Epithelial cell of prostate (primary cell): ENCODE results near the gene KCNH1.

Experiments
- DNase-seq: peaks from one replicate; pipeline ENCODE4 v3.0.0-alpha.2; 2011; ENCODE audit warnings: low read depth, low spot score
- H3K27ac ChIP-seq: fragments of 450-650 bp; 2 replicates; pipeline ENCODE4 v1.5.1; 2017; ENCODE audit warnings: mild to moderate bottlenecking

The KCNH1 gene

DNA sequence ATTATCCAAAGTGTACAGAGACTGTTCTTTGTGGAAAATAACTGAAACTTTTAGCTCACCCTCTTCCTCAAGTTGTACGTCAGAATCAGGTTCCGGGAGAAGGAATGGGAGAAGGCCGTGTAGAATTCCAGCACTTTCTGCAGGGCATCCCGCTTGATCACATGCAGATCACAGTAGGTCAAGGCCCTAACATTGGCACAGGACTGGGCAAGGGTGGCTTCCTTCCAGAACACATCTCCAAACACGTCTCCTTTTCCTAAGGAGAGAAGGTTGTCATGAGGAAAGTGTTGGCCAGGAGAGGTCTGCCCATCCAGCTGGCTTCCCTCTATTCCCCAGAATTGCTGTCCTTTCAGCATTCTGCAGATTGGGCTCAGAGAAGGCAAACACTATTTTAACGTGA, 358.7 kb downstream of the KCNH1 start:
- H3K27ac ChIP-seq, result no peak overlapping the region
- DNase-seq, result no peak

DNA sequence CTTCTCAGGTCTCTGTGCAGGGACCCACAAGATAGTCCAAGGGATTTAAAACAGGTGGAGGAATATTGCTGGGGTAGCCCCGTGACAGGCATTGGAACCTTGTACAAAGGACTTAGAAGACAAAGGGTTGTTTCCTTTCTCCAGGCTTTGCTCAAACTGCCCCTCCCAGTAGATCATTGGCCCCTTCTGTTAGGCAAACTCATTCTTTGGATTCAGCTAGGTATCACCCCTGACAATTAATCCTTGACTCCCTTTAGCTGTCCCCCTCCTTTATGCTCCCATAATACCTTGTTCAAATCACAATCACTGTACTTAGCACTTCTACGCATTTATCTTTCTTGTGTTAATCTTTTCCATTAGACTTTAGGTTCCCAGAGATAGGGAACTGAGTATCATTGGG, 360.5 kb downstream of the KCNH1 start:
- no peak overlapping the region for H3K27ac ChIP-seq
- DNase-seq, result no peak

- no peak overlapping the region for H3K27ac ChIP-seq
- DNase-seq, result no peak
Measured at GRCh38 chr1:210771131-210771530, 362.8 kb downstream of the KCNH1 start.

DNA sequence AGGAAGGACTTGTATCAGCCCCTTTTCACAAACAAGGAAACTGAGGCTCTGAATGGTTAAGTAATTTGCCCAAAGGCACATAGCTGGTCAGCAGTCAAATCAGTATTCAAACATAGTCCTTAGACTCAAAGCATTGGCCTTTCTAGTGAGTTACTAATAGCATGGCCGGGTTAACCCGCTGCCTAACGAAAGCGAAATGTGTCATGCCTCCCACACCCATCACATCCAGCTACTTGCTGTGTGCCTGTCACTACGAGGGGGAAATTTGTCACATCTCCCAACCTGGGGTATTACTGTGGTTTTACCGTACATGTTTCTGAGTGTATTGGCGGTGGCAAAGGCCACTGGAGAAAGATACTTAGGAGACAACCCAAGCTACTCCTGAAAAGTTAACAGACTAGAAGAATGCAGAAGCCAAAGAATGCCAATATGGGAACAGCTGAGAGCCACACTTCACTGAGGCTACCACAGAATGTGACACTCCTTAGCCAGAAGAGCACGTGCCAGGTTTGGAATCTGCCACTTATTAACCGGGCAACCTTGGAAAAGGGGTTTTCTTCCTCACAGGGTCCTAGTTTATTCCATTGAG, 363.5 kb downstream of the KCNH1 start:
- no peak overlapping the region for H3K27ac ChIP-seq

GRCh38 chr1:210769473-210769872, 364.5 kb downstream of the KCNH1 start:
- DNase-seq, result no peak

More for the DNA sequence above, 363.5 kb downstream of the KCNH1 start:
- DNase-seq, result no peak

GRCh38 chr1:210764536-210764935, 369.4 kb downstream of the KCNH1 start:
- H3K27ac ChIP-seq, result no peak overlapping the region
- no peak for DNase-seq

More at GRCh38 chr1:210769473-210769872, 364.5 kb downstream of the KCNH1 start:
- H3K27ac ChIP-seq, result no peak overlapping the region

DNA sequence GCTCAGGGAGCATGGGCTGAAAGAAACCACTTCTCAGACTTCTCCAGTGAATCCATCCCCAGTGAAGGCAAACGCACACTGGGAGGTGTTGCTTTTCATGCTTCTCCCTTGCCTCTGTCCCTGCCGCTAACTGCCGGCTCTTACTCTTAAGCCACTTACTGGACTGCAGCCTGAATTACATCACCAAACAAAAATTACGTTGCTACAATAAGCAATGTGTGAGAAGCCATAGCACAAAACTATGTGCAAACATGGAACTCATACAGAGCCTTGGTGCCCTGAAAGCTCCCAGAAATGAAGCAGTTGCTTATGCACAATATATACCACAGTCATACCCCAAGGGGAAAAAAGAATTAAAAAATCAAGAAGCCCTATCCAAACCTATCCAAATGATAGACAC, 375.2 kb downstream of the KCNH1 start:
- no peak for DNase-seq
- no peak overlapping the region for H3K27ac ChIP-seq

GRCh38 chr1:210758261-210758660, 375.7 kb downstream of the KCNH1 start:
- DNase-seq, result no peak
- H3K27ac ChIP-seq, result no peak overlapping the region

DNA sequence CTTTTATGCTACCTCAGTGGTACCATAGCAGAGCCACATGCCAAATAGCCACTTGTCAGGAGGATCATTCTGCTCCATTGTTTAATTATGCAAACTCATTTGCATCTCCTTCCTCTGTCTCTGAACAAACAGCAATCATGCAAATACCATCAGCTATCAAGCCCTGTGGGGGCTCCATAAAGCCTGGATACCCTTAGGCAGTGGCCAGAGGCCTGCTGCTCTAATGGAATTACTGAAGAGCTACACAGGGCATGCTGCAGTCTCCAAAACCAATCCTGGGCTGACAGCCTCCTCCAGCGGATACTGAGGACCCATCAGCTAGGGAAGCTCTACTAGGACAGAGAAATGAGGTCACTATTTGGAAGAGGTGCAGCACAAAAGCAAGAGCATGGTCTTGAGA, 376.3 kb downstream of the KCNH1 start:
- H3K27ac ChIP-seq, result no peak overlapping the region
- no peak for DNase-seq

GRCh38 chr1:210755991-210756659, 377.8 kb downstream of the KCNH1 start:
- no peak overlapping the region for H3K27ac ChIP-seq
- DNase-seq, result no peak

DNA sequence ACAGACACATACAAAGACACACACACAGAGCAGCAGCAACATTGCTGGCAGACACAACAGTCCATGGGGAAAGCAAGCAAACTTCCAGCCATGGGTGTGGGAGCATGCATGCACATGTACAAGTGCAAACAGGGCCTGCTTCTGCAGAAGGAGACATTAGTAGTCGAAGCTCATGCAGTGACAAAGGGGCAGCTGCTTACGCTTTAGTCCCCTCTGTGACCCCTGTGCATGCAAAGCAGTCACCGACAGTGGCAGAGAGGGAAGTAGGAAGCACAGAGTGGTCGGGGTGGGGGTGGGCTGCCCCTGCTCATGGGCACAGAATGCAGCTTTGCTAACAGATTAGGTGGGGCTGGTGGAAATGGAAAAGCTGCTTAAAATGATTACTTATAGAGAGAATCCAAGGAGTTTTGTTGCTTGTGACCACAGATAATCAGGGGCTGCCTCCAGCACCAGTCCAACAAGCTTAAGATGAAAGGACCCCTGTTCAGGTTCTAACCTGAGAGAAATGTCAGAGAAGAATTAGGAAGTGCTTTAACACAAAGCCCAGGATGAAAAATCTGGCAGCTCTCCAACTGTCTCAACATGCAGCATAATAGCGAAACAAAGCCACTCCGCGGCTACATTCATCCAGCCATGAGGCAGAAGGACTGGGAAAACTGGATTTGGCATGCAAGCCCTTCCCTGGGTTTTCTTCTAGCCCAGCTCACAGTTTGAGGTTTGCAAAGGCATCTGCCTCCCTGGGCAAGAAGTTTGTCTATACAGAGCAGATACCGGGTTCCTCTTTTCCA, 378.9 kb downstream of the KCNH1 start:
- peak; percentile 24 for DNase-seq
- no peak overlapping the region for H3K27ac ChIP-seq

DNA sequence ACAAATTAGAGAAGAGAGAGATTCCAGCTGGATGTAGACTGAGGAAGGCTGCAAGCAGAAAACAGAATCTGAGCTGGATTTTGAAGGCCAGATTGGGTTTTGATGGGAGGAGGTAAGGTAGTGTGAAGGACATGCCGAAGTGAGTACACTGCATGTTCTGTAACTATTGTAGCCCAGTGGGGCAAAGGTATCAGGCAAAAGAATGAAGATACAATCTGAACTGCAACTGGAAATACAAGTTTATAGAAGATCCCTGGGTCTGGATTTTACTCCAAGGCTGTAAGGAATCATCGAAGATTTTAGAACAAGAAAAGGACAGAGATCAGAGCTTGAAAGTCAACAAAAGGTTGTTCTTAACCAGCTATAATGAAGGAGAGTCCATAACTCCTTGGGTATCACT, 382.0 kb downstream of the KCNH1 start:
- H3K27ac ChIP-seq, result no peak overlapping the region
- no peak for DNase-seq

DNA sequence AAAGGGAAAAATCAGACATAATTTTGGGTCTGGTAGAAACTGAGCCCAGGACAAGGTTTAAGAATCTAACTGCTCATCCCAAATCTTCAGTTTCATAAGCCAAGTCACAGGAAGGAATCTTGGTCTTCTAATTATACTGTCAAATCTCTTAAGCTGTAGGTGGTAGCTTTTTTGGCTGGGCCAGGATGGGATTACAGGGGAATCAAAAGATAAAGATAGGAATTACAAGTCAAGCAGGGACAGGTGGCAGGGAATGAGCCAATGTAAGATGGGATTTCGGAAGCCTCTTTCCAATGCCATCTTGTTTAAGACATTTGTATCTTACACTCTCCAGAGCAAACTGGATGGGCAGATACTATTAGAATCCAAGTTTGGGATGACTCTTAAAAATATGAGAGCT, 383.5 kb downstream of the KCNH1 start:
- no peak for DNase-seq
- no peak overlapping the region for H3K27ac ChIP-seq

GRCh38 chr1:210748796-210749195, 385.2 kb downstream of the KCNH1 start:
- H3K27ac ChIP-seq, result no peak overlapping the region
- DNase-seq, result no peak

- H3K27ac ChIP-seq, result no peak overlapping the region
- DNase-seq, result no peak
Measured at GRCh38 chr1:210747890-210748289, 386.1 kb downstream of the KCNH1 start.

DNA sequence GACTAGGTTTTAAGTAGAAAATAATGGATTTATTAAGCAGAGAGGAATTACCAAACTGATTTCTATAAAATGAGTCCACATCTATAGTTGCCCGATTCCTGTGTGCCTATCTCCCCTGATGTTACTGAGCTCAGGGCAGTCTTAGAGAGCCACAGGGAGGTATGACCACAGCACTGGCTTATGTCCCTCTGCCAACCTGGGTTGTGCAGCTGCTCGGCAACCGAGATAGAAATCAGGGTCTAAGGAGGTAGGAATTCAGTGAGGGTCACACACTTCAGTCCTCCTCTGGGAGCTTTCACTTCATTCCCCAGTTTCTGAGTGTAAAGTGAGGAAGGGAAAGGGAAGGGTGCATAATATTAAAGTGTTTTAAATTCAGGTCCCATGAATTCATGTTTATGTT, 386.8 kb downstream of the KCNH1 start:
- no peak overlapping the region for H3K27ac ChIP-seq
- DNase-seq, result no peak

DNA sequence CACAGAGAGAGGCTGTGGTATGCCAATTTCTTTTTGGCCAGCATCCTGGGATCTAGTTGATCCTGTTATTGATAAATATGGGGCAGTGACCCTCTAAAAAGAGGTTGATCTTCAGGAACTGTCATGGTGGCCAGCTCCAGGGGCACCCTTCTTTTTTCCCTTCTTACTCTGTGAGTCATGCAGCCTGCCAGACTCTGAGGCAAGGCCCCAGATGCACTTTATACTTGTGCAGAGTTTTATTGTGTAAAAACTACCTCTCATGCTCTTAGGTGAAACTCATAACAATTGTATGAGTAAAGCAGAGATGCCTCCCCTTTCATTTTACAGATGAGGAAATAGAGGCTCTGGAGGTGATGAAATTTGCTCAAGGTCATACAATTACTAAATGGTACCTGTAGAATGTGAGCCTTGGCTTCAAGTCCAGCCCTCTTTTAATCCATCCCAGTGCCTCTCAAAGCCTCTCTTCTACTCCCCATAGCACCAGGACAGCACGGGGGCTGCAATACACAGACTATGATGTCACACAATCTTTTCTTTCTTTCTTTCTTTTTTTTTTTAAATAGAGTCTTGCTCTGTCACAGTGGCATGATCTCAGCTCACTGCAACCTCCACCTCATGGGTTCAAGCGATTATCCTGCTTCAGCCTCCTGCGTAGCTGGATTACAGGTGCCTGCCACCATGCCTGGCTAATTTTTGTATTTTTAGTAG, 387.8 kb downstream of the KCNH1 start:
- no peak overlapping the region for H3K27ac ChIP-seq
- no peak for DNase-seq

DNA sequence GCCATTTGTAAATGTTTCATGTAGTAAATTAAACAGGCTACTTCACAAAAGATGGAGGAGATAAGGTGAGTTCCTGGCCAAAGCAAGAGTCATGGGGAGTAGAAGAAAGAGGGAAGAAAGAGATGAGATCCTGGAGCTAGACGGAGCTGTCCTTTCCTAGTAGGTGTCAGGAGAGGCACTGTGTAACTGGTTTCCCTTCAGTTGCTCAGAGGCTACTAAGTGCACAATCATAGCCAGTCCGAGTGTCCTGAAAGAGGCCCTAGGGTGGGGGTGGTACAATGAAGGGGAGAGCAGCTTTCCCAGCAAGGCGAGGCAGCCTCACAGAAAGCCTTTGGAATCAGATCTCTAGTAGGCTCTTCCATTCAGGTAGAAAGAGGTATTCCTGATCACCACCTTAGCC, 390.9 kb downstream of the KCNH1 start:
- DNase-seq, result no peak
- H3K27ac ChIP-seq, result no peak overlapping the region

DNA sequence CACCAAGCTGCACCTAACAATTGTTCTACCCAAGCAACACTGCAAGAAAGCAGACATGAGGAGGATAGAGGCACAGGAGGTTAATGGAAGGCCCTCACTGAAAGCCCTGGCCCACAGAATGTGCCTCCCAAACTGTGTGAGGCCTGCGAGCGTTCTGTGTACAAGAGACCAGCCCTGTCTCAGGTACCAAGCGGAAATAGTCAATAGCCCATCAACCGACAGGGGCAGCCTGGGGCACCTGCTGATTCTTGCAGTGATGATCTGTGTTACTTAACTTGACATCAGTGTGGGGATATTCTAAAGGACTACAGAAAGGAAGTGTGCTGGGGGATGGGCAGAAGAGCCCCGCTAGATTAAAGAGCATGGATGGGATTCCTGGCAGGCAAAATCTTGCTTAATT, 392.4 kb downstream of the KCNH1 start:
- H3K27ac ChIP-seq, result no peak overlapping the region
- DNase-seq, result no peak

DNA sequence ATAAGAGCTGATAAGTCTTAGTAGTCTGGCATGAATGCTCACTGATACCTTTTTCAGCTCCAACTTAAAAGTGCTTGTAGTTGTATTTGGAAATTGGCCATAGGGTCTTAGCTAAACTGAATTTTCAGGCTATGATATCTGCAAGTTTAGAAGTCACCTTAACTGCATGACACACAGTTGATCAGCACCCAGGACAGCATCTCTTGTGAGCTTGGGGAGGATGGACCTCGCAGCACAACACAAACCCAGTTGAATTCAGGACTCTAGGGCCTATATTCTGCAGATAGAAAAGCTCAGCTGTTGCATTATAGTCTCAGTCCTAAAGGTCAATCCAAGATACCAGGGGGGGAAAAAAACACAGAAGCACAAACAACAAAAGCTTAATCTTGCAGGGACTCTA, 394.3 kb downstream of the KCNH1 start:
- no peak overlapping the region for H3K27ac ChIP-seq
- no peak for DNase-seq

DNA sequence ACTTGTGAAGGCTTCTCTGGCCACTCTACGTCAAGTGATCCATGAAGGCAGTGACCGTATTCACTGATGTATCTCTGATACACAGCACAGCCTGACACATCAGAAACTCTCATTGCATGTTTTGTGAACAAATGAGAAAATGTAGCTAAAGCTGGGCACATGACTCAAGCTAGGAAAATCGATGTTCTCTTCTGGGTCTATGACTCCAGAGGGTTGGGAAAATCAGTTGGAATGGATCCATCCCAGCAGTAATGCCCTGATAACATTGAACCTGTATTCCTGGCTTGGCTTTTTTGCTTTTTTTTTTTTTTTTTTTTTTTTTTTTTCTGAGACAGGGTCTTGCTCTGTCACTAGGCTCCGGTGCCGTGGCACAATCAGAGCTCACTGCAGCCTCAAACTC, 395.7 kb downstream of the KCNH1 start:
- no peak for DNase-seq
- H3K27ac ChIP-seq, result no peak overlapping the region
